Measurements from ENCODE around the gene RTKN2.

Gene RTKN2

DNA sequence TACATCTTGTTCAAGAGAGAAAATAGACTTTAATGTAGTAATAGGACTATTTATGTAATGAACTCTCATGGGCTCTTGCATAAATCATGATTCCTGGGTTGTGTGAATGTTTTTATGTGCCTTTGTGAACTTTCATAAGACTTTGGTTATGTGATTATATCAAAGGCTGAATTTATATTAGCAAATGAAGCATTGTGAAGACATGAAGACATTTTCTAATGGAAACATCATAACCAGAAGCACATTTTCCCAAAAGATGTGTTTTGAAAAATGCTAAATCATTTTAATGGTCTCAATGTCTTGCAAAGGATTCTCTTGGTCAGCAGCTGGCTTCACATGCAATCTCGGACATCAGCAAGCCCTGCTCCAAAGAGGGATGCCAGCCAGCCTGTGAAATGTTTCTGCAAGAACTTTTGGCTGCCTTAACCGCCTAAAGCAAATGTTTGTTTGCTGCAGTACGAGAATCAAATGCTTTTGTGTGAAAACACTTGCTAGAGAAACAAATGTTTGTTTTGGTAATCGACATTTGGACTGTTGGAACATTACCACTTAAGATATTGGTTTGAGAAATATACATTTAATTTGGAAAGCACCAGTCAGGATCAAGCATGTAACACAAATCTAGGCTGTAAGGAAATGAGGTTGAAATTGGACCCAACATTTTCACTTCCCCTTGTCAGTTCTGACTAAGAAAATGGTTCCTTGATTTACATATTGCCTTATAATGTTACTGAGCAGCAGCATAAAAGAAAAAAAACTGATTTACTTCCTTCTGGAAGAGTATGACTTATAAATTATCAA is 102.1 kb downstream of the RTKN2 start:
- no peak for DNase-seq

DNA sequence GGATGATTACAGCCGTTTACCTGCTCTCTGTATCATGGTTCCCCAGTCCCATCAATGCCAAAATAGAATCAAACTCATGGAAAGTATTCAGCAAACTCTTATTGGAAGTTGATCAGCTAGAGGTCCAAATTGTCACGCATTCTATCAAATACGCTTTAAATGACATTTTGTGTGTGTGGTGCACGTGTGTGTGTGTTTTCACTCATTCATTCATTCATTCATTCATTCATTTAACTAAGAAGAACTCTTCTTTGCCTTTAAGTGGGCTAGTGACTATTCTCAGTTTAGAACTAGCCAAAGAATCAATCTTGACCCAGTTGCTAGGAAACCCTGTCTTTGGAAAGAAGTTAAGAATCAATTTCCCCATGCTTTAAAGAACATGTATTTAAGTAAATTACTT is 102.8 kb downstream of the RTKN2 start:
- no peak for DNase-seq

DNA sequence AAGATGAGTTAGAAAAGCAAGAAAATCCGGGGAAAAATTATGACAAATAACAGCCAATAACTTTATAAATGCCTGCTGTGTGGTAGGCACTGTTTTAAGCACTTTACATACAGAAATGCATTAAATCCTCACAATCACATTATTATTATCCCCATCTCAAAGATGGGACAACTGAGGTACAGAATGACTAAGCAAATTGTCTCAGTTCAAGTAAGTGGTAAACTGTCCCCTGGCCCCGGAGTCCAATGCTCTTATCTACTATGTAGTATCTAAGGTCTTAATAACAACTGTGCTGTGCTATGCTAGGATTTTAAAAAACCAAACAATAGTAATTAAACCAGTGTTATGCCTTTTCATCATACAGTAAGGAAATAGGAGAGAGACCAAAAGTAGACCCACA is 105.6 kb downstream of the RTKN2 start:
- no peak for DNase-seq

DNA sequence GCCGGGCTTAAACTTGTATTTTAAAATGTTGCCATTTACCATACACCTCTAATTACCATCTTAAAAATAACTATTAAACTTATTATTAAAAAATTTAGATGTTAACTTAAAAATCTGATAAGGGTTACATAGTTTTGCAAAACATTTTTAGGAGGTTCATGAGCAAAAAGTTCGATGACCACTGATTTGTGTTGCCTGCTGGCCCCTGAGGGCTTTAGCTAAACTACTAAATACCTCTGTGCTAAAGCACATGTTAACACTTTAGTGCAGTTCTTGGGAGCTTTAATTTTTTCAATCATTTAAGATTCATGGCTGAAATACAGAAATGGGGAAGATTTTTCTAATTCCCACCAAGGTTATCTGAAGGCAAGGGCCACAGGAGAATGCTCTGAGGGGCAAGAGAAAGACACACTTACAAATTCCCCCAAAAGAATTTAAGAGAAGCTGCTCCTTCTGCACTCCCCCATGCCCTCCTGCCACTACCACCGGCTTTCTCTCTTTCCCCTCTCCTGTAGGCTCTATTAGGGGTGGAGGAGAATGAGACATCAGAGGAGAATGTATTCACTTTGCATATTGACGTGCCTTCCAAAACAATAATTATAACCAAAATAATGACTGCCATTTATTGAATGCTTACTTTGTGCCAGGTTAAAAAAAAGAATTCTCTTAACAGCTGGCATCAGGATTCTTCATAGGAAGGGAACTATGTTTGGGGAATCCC is 106.2 kb downstream of the RTKN2 start:
- DNase-seq, result no peak

DNA sequence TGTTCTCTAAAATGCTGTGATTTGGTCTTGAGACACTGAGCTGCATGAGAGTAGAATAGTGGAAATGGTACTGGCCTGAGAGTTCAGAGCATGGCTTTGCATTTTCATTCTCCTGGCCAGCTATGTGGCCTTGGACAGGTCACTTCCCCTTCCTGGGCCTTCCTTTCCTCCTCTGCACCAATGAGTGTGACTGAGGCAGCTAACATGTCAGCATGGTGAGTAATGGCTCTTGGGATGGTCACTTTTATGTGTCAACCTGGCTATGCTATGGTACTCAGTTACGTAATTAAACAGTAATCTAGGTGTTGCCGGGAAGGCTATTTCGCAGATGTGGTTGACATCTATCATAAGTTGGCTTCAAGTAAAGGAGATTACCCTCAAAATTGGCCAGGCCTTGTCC is 109.3 kb downstream of the RTKN2 start:
- no peak for DNase-seq

DNA sequence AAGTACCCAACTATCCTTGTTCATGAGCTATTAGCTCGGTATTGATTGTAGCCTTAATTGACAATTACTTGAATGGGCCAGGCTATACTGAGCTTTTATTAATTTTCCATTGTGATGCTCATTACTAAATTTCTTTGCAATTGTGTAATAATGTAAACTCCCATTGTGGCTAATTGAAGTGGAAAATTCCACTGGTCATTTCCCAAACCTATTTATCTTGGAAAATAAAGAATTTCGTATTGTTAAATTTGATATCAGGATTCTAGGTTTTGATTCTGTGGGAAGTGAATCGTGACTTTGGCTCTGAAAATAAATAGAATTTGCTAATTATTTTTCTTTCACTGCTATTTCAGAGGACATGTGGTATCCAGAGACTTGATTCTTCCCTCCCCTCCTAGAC is 111.0 kb downstream of the RTKN2 start:
- DNase-seq, result no peak

DNA sequence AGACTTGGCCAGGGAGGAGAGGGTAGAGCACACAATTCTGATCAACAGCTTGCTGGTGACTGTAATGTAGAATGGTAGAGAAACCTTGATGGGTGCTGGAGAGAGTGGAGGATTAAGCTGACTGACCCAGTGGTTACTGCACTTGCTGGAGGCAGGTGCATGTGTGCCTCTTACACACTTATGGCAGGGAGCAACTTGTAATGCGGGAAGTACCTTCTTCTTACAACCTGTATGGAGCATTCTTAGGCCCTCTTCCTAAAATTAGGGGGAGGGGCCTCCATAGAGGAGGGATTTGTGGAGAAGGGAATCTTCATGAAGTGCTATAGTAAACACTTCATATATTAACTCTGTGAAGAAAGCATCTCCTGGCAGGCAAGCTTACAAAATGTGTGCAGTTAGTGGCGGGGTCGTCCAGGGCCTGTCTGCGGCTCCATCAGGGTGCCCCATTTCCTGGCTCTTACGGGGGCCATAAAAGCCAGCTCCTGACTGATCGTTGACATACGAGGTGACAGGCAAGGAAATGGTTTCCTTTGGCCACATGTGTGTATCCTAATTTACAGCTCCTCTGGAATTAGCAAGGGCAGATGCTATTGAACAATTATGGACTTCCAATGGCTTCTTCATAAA is 113.5 kb downstream of the RTKN2 start:
- DNase-seq, result no peak

DNA sequence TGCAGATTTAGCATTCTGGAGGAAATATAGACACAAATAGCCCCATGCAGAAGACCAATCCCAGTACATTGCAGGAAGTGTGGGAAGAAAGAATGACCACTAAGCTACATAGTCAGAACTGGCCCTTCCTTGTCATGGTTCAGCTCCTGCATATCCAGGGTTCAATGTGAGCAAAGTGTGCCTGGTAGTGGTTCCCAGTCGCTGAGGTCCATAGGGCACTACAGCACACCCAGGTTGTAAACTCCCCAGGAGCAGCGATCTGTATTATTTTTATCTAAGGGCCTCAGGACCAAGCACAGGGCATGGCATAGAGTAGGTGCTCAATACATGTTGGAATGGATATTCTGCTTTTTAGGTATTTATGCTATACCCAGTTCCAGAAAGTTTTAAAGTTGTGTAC is 114.4 kb downstream of the RTKN2 start:
- DNase-seq, result no peak

DNA sequence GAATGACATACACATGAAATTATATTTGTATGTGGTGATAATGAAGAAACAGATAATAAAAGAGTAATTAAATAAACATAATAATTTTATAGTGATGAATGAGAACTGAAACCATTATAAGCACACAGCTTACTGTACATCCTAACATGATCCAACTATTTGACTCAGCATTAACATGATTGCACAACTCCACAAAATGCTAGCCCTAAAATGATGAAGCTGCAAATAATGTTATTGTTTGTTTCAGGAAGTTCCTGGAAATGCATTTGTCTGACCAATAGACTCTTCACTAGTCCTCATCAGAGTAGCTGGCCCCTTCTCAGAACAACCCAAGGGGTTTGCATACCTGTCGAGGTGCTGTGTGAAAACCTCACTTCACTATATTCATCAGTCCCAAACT is 115.5 kb downstream of the RTKN2 start:
- DNase-seq, result no peak

DNA sequence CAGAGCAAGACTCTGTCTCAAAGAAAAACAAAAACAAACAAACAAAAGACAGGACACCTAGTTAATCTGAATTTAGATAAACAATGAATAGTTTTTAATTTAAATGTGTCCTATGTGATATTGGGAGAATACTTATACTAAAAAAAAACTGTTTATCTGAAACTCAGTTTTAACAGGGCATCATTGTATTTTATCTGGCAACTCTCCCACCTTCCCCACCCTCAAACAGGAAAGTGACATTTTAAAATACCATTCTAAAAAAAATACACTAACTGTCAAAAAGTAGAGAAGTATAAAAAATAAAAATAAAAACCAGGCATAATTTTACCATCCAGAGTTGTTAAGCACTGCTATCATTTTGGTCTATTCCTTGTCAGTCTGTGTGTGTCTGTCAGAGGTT is 119.0 kb downstream of the RTKN2 start:
- DNase-seq, result no peak

DNA sequence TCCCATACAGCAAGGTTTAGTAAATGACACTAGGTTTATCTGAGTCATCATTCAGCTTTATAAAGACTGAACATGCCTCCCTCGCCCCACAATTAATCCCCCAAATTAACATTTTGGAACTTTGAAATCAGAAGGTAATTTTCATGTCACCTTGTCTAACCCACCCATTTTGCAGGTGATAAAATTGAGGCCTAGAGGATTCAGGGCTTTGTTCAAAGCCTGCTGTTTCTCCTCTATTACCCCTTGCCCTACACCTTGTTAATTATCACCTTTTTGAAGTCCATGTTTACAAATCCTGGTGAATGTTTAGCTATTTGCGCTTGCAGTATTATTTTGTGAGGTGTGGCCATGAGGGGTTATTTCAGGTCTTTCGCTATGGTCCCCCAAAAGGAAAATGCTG is 120.5 kb downstream of the RTKN2 start:
- DNase-seq, result no peak

DNA sequence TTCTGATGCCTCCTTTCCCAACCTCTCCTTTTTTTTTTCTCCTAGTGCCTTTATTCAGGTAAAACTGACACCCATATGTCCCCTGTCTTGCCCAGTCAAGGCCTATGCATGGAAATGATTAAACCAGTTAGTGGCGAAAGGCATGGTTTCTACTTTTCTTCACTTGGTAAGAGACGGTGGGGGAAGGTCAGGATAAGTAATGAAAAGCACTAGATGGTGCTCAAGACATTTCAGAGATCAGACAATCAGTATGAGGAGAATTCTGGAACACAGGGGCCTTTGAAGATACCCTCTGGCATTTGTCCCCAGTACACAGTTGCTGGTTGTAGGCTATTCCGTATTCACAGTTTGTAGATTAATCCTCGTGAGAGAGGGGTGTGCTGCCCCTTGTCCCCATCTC is 121.2 kb downstream of the RTKN2 start:
- no peak for DNase-seq

DNA sequence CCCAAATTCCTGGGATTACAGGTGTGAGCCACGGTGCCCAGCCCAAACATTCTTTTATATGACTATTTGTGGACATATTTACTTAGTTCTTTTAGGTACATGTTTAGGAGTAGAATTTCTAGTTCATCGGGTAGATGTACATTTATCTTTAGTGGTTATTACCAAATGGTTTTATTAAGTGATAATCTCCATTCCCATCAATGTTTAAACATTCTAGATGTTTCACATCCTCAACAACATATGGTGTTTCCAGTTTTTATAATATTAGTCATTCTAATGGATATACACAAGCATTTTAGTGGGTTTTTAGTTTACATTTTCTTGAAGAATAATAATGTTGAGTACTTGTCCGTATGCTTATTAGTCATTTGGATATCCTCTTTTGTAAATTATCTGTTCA is 131.7 kb downstream of the RTKN2 start:
- DNase-seq, result no peak

DNA sequence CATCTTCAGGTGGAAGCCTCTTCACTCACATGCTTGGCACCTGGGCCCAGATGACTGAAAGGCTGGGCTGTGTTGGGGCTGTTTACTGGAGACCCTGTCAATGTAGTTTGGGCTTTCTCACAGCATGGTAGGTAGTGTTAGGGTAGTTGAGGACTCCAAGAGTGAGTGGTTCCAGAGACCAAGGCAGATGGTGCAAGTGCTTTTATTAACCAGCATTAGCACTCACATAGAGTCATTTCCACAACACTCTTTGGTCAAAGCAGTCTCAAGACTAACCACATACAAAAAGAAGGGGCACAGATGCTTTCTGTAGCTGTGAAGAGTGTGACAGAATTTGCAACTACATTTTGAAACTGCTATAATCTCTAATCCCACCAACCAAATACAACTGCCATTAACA is 135.0 kb downstream of the RTKN2 start:
- no peak for DNase-seq
